ENCODE data around the gene CELA2A.
"Not testable (repeated sequence)": the region's sequence is repeated elsewhere in the genome, so short reads cannot be mapped to it uniquely, and the experiment has no call there.

CELA2A gene

GRCh38 chr1:15430787-15431570, 25.6 kb upstream of the CELA2A start:
- no peaks in the 10 kb centered on the region for H3K79me1 ChIP-seq (ENCODE audit: low read length)
- H3K36me3 ChIP-seq (ENCODE audit: control insufficient read depth, insufficient read depth, low read length), result no peaks in the 10 kb centered on the region
- no peak overlapping the region for H2BK15ac ChIP-seq (replicated peaks; ENCODE audit: low read depth)
- H3K56ac ChIP-seq (ENCODE audit: low read length), result no peak overlapping the region
- H2AK5ac ChIP-seq (ENCODE audit: low read length), result no peak overlapping the region
- no peak overlapping the region for H4K5ac ChIP-seq (ENCODE audit: low read length)
- no peak overlapping the region for H3K9ac ChIP-seq (ENCODE audit: low read length)
- H3K79me2 ChIP-seq (ENCODE audit: control insufficient read depth, insufficient read depth, low read length), result no peaks in the 10 kb centered on the region
- H3K4me2 ChIP-seq (ENCODE audit: low read length), result no peak overlapping the region
- H2BK5ac ChIP-seq (ENCODE audit: low read length), result no peak overlapping the region
- DNase-seq, result peak; percentile 68
- H2BK120ac ChIP-seq (ENCODE audit: low read depth, low read length), result no peak overlapping the region
- no peak overlapping the region for H3K4me3 ChIP-seq (ENCODE audit: low read length)
- no peak overlapping the region for H4K8ac ChIP-seq (ENCODE audit: low read depth, low read length)
- no peak overlapping the region for H3K23ac ChIP-seq (ENCODE audit: low read length)
- no peak overlapping the region for H3K4ac ChIP-seq (ENCODE audit: low read depth, low read length)
- no peak overlapping the region for H3K27ac ChIP-seq (ENCODE audit: low read depth, low read length)
- H3K4me1 ChIP-seq (ENCODE audit: control insufficient read depth, low read depth, low read length), result no peaks in the 10 kb centered on the region
- H3K18ac ChIP-seq (ENCODE audit: low read length), result no peak overlapping the region
- no CpG with 5 or more reads among the region's 19 CpGs for WGBS (ENCODE audit: extremely low coverage, insufficient coverage, low lambda C conversion rate)
- H3K27me3 ChIP-seq (ENCODE audit: insufficient read depth, low read length, poor library complexity), result no peaks in the 10 kb centered on the region

- H2BK15ac ChIP-seq (replicated peaks; ENCODE audit: low read depth), result no peak overlapping the region
- H3K9ac ChIP-seq (ENCODE audit: low read length), result no peak overlapping the region
- H3K4me1 ChIP-seq (ENCODE audit: control insufficient read depth, low read depth, low read length), result no peaks in the 10 kb centered on the region
- H2BK5ac ChIP-seq (ENCODE audit: low read length), result no peak overlapping the region
- H2BK120ac ChIP-seq (ENCODE audit: low read depth, low read length), result no peak overlapping the region
- no peak overlapping the region for H3K18ac ChIP-seq (ENCODE audit: low read length)
- H3K4me2 ChIP-seq (ENCODE audit: low read length), result no peak overlapping the region
- no peaks in the 10 kb centered on the region for H3K27me3 ChIP-seq (ENCODE audit: insufficient read depth, low read length, poor library complexity)
- H4K5ac ChIP-seq (ENCODE audit: low read length), result no peak overlapping the region
- no peak overlapping the region for H2AK5ac ChIP-seq (ENCODE audit: low read length)
- no peak overlapping the region for H3K4ac ChIP-seq (ENCODE audit: low read depth, low read length)
- no peaks in the 10 kb centered on the region for H3K79me2 ChIP-seq (ENCODE audit: control insufficient read depth, insufficient read depth, low read length)
- WGBS (ENCODE audit: extremely low coverage, insufficient coverage, low lambda C conversion rate), result no CpG with 5 or more reads among the region's 4 CpGs
- H3K23ac ChIP-seq (ENCODE audit: low read length), result no peak overlapping the region
- no peak overlapping the region for H3K56ac ChIP-seq (ENCODE audit: low read length)
- DNase-seq, result no peak
- no peak overlapping the region for H4K8ac ChIP-seq (ENCODE audit: low read depth, low read length)
- H3K36me3 ChIP-seq (ENCODE audit: control insufficient read depth, insufficient read depth, low read length), result no peaks in the 10 kb centered on the region
- no peak overlapping the region for H3K27ac ChIP-seq (ENCODE audit: low read depth, low read length)
- no peak overlapping the region for H3K4me3 ChIP-seq (ENCODE audit: low read length)
- no peaks in the 10 kb centered on the region for H3K79me1 ChIP-seq (ENCODE audit: low read length)
These were observed 25.0 kb upstream of the CELA2A start for GRCh38 chr1:15431571-15431948.

GRCh38 chr1:15432324-15432723, 24.2 kb upstream of the CELA2A start:
- Histone ChIP-seq H4K5ac (ENCODE audit: low read length) (no peak overlapping the region), H2BK5ac (ENCODE audit: low read length) (no peak overlapping the region), H3K27me3 (ENCODE audit: insufficient read depth, low read length, poor library complexity) (no peaks in the 10 kb centered on the region), H3K4ac (ENCODE audit: low read depth, low read length) (no peak overlapping the region), H3K18ac (ENCODE audit: low read length) (no peak overlapping the region), H3K56ac (ENCODE audit: low read length) (no peak overlapping the region), H3K4me2 (ENCODE audit: low read length) (no peak overlapping the region), H3K4me1 (ENCODE audit: control insufficient read depth, low read depth, low read length) (no peaks in the 10 kb centered on the region), H2AK5ac (ENCODE audit: low read length) (no peak overlapping the region), H2BK15ac (replicated peaks; ENCODE audit: low read depth) (no peak overlapping the region), H4K8ac (ENCODE audit: low read depth, low read length) (no peak overlapping the region), H3K9ac (ENCODE audit: low read length) (no peak overlapping the region), H3K23ac (ENCODE audit: low read length) (no peak overlapping the region), H3K4me3 (ENCODE audit: low read length) (no peak overlapping the region), H2BK120ac (ENCODE audit: low read depth, low read length) (no peak overlapping the region), H3K27ac (ENCODE audit: low read depth, low read length) (no peak overlapping the region), H3K36me3 (ENCODE audit: control insufficient read depth, insufficient read depth, low read length) (no peaks in the 10 kb centered on the region), H3K79me1 (ENCODE audit: low read length) (no peaks in the 10 kb centered on the region), H3K79me2 (ENCODE audit: control insufficient read depth, insufficient read depth, low read length) (no peaks in the 10 kb centered on the region)
- whole genome bisulfite sequencing (ENCODE audit: extremely low coverage, insufficient coverage, low lambda C conversion rate), result no CpG with 5 or more reads among the region's 9 CpGs
- no peak for DNase-seq

GRCh38 chr1:15433471-15433870, 23.1 kb upstream of the CELA2A start:
- H3K4me1 ChIP-seq (ENCODE audit: control insufficient read depth, low read depth, low read length), result no peaks in the 10 kb centered on the region
- H2AK5ac ChIP-seq (ENCODE audit: low read length), result no peak overlapping the region
- no peak overlapping the region for H3K4ac ChIP-seq (ENCODE audit: low read depth, low read length)
- H3K4me3 ChIP-seq (ENCODE audit: low read length), result no peak overlapping the region
- H3K4me2 ChIP-seq (ENCODE audit: low read length), result no peak overlapping the region
- H3K79me1 ChIP-seq (ENCODE audit: low read length), result no peaks in the 10 kb centered on the region
- no peaks in the 10 kb centered on the region for H3K36me3 ChIP-seq (ENCODE audit: control insufficient read depth, insufficient read depth, low read length)
- no peak overlapping the region for H2BK15ac ChIP-seq (replicated peaks; ENCODE audit: low read depth)
- H3K27me3 ChIP-seq (ENCODE audit: insufficient read depth, low read length, poor library complexity), result no peaks in the 10 kb centered on the region
- H3K18ac ChIP-seq (ENCODE audit: low read length), result no peak overlapping the region
- H4K5ac ChIP-seq (ENCODE audit: low read length), result no peak overlapping the region
- no CpG with 5 or more reads among the region's 9 CpGs for WGBS (ENCODE audit: extremely low coverage, insufficient coverage, low lambda C conversion rate)
- no peak overlapping the region for H2BK5ac ChIP-seq (ENCODE audit: low read length)
- no peak overlapping the region for H3K27ac ChIP-seq (ENCODE audit: low read depth, low read length)
- H3K79me2 ChIP-seq (ENCODE audit: control insufficient read depth, insufficient read depth, low read length), result no peaks in the 10 kb centered on the region
- no peak overlapping the region for H3K23ac ChIP-seq (ENCODE audit: low read length)
- H3K56ac ChIP-seq (ENCODE audit: low read length), result no peak overlapping the region
- no peak overlapping the region for H2BK120ac ChIP-seq (ENCODE audit: low read depth, low read length)
- DNase-seq, result no peak
- no peak overlapping the region for H3K9ac ChIP-seq (ENCODE audit: low read length)
- no peak overlapping the region for H4K8ac ChIP-seq (ENCODE audit: low read depth, low read length)

GRCh38 chr1:15434739-15435138, 21.8 kb upstream of the CELA2A start:
- H3K79me1 ChIP-seq (ENCODE audit: low read length); H3K4me3 ChIP-seq (ENCODE audit: low read length); H3K9ac ChIP-seq (ENCODE audit: low read length); H3K36me3 ChIP-seq (ENCODE audit: control insufficient read depth, insufficient read depth, low read length); H2BK120ac ChIP-seq (ENCODE audit: low read depth, low read length); H3K4ac ChIP-seq (ENCODE audit: low read depth, low read length); H3K79me2 ChIP-seq (ENCODE audit: control insufficient read depth, insufficient read depth, low read length); H3K4me1 ChIP-seq (ENCODE audit: control insufficient read depth, low read depth, low read length); H2BK15ac ChIP-seq (replicated peaks; ENCODE audit: low read depth); DNase-seq; H4K8ac ChIP-seq (ENCODE audit: low read depth, low read length); H3K27ac ChIP-seq (ENCODE audit: low read depth, low read length); H3K23ac ChIP-seq (ENCODE audit: low read length); H3K4me2 ChIP-seq (ENCODE audit: low read length); H2BK5ac ChIP-seq (ENCODE audit: low read length); H3K18ac ChIP-seq (ENCODE audit: low read length); H3K27me3 ChIP-seq (ENCODE audit: insufficient read depth, low read length, poor library complexity); H3K56ac ChIP-seq (ENCODE audit: low read length); H4K5ac ChIP-seq (ENCODE audit: low read length); H2AK5ac ChIP-seq (ENCODE audit: low read length): not testable (repeated sequence)
- WGBS (ENCODE audit: extremely low coverage, insufficient coverage, low lambda C conversion rate), result no CpG with 5 or more reads among the region's 8 CpGs

Data from mesendoderm (in vitro differentiated cells).